Body of pancreas (tissue), 4 donors: Measurements from ENCODE around the gene TMEM237.

Experiments
- POLR2A ChIP-seq, 3 donors: fragments of 450-650 bp; IDR thresholded peaks; one replicate each; pipeline ENCODE4 v1.6.1; 2016; ENCODE audit warnings: antibody characterized with exemption in 3 of 3, mild to moderate bottlenecking in 2 of 3
- TF ChIP-seq, protein P1 (sequence below), 7 experiments: fragments of 450-650 bp in 4 of 7; fragments of 200-600 bp in 3 of 7; sonication (generic) in 3 of 7; IDR thresholded peaks; one replicate each; pipeline ENCODE4 v1.5.1; 2016 to 2019; ENCODE audit warnings: antibody characterized with exemption in 7 of 7

DNA sequence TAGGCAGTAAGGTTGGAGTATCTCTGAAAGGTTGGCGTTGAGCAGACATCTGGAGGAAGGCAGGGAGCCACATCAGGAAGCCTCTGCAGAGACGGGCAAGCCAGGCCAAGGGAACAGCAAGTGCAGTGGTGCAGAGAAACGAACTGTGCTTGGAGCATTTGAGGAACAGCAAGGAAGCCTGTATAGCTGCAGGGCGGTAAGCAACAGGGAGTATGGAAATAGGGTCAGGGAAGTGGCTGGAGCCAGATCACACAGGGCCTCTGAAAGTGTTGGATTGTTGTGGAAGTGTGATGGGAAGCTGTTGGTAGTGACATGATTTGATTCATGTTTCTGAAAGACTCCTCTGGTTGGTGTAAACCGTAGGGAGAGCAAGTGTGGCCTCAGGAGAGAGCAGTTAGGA lies 13.4 kb upstream of the TMEM237 start:
- TF ChIP-seq, protein P1, sequence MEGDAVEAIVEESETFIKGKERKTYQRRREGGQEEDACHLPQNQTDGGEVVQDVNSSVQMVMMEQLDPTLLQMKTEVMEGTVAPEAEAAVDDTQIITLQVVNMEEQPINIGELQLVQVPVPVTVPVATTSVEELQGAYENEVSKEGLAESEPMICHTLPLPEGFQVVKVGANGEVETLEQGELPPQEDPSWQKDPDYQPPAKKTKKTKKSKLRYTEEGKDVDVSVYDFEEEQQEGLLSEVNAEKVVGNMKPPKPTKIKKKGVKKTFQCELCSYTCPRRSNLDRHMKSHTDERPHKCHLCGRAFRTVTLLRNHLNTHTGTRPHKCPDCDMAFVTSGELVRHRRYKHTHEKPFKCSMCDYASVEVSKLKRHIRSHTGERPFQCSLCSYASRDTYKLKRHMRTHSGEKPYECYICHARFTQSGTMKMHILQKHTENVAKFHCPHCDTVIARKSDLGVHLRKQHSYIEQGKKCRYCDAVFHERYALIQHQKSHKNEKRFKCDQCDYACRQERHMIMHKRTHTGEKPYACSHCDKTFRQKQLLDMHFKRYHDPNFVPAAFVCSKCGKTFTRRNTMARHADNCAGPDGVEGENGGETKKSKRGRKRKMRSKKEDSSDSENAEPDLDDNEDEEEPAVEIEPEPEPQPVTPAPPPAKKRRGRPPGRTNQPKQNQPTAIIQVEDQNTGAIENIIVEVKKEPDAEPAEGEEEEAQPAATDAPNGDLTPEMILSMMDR (IDR thresholded peaks at IDR 0.05) = no peak
- no peak for TF ChIP-seq POLR2A (IDR thresholded peaks at IDR 0.05)
